Measurements from ENCODE around the gene FOXP1. TPM values are rescaled to one million over a fixed set of nuclear protein-coding genes. Genes with fewer than 3 reads are reported as not detected.

FOXP1 gene
- total RNA-seq, 1 donor: 195 TPM

GRCh38 chr3:71050166-71050537, 533.4 kb downstream of the FOXP1 start:
- no peaks in the 10 kb centered on the region for H3K9me3 ChIP-seq (ENCODE audit: low read depth, low read length)
- no peaks in the 10 kb centered on the region for H3K27me3 ChIP-seq (ENCODE audit: insufficient read depth, low read length)
- no peak for DNase-seq (ENCODE audit: insufficient read length, low spot score, missing footprints)
- peaks cover 47% of the 10 kb centered on the region for H3K4me1 ChIP-seq (ENCODE audit: insufficient read depth, low read length)
- peaks cover under 1% of the 10 kb centered on the region for H4K20me1 ChIP-seq (ENCODE audit: insufficient read depth, low read length)
- no peak overlapping the region for H3K4me3 ChIP-seq (ENCODE audit: insufficient read depth, low read length)
- TF ChIP-seq, protein P1, sequence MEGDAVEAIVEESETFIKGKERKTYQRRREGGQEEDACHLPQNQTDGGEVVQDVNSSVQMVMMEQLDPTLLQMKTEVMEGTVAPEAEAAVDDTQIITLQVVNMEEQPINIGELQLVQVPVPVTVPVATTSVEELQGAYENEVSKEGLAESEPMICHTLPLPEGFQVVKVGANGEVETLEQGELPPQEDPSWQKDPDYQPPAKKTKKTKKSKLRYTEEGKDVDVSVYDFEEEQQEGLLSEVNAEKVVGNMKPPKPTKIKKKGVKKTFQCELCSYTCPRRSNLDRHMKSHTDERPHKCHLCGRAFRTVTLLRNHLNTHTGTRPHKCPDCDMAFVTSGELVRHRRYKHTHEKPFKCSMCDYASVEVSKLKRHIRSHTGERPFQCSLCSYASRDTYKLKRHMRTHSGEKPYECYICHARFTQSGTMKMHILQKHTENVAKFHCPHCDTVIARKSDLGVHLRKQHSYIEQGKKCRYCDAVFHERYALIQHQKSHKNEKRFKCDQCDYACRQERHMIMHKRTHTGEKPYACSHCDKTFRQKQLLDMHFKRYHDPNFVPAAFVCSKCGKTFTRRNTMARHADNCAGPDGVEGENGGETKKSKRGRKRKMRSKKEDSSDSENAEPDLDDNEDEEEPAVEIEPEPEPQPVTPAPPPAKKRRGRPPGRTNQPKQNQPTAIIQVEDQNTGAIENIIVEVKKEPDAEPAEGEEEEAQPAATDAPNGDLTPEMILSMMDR (IDR thresholded peaks at IDR 0.05; ENCODE audit: extremely low read depth, low read depth, low read length): no peak
- peaks cover 79% of the 10 kb centered on the region for H3K36me3 ChIP-seq (ENCODE audit: insufficient read depth, low read length)
- H3K79me2 ChIP-seq (ENCODE audit: insufficient read depth, low read length): peaks cover 99% of the 10 kb centered on the region
- peak overlapping the region; percentile 87 for H3K27ac ChIP-seq (ENCODE audit: low read depth, low read length)
- peak overlapping the region; percentile 32 for H3K4me2 ChIP-seq (ENCODE audit: insufficient read depth, low read length)
- no peak overlapping the region for H2AFZ ChIP-seq (ENCODE audit: low read length)

DNA sequence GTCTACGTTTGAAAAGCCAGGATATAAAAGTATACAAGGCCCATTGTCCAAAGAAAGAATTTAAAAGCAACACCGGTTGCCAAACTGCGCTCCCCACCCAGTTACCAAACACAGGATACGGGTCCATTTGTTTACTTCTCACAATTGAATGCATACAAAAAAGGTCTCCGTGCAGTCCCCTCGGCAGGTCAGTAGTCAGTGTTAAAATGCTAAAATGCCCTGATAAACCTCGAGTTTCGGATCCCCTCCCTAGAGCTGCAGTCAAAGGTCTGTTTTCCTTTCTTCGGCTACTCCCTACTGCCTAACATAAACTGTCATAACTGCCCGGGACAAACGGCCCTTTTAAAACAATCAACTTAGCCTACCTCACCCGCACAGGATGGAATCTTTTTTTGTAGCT, 534.6 kb downstream of the FOXP1 start:
- H3K4me1 ChIP-seq (ENCODE audit: insufficient read depth, low read length): peaks cover 43% of the 10 kb centered on the region
- H3K27me3 ChIP-seq (ENCODE audit: insufficient read depth, low read length): no peaks in the 10 kb centered on the region
- DNase-seq (ENCODE audit: insufficient read length, low spot score, missing footprints): no peak
- no peak overlapping the region for H3K4me3 ChIP-seq (ENCODE audit: insufficient read depth, low read length)
- H3K4me2 ChIP-seq (ENCODE audit: insufficient read depth, low read length): no peak overlapping the region
- no peak overlapping the region for H2AFZ ChIP-seq (ENCODE audit: low read length)
- peaks cover 99% of the 10 kb centered on the region for H3K79me2 ChIP-seq (ENCODE audit: insufficient read depth, low read length)
- TF ChIP-seq, protein P1 (IDR thresholded peaks at IDR 0.05; ENCODE audit: extremely low read depth, low read depth, low read length): no peak
- peaks cover 3% of the 10 kb centered on the region for H4K20me1 ChIP-seq (ENCODE audit: insufficient read depth, low read length)
- peaks cover 91% of the 10 kb centered on the region for H3K36me3 ChIP-seq (ENCODE audit: insufficient read depth, low read length)
- H3K27ac ChIP-seq (ENCODE audit: low read depth, low read length): peak overlapping the region; percentile 87
- H3K9me3 ChIP-seq (ENCODE audit: low read depth, low read length): no peaks in the 10 kb centered on the region

DNA sequence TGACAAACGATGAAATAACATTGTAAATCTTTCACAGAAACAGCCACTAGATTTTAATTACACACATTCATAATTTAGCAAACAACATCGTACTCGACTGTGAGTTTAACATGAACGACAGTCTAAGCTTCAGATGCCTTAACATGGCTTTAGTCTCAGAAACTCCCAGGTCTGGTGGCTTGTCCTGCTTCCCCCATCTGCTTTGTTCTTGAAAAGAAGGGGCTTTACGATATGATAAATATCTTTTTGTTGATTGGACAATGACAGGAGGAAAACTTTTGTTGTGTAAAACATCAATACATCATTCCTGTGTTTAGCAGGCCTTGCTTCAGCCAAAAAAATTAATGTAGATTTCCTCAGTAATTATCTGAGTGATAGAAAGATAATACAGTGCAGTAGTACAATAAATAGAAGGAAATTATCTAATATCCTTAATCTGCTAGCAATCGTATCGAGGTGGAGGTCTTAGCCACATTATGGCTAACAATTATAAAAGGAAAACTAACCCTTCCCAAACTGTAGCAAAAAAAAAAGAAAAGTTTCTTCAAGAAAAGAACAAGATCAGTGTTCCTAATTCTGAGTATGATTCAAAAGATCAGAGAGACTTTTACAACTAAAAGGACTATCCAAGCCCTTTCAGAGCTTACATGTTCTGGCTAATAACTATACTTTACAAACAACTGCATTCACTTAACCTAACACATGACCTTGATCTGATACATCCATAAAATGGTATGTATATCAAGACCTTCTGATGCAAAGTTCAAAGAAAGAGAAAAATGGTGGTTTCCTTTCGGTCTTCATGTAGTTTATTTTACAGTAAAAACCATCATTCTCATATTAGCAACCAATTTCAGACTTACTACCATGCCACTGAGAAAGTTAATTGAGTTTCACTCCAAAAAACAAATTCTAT, 535.7 kb downstream of the FOXP1 start:
- peaks cover 3% of the 10 kb centered on the region for H4K20me1 ChIP-seq (ENCODE audit: insufficient read depth, low read length)
- H3K4me1 ChIP-seq (ENCODE audit: insufficient read depth, low read length): peaks cover 34% of the 10 kb centered on the region

GRCh38 chr3:71046791-71047190, 536.7 kb downstream of the FOXP1 start:
- Histone ChIP-seq H3K4me1 (ENCODE audit: insufficient read depth, low read length) (peaks cover 24% of the 10 kb centered on the region), H3K4me3 (ENCODE audit: insufficient read depth, low read length) (no peak overlapping the region), H4K20me1 (ENCODE audit: insufficient read depth, low read length) (peaks cover 3% of the 10 kb centered on the region), H3K27me3 (ENCODE audit: insufficient read depth, low read length) (no peaks in the 10 kb centered on the region), H3K79me2 (ENCODE audit: insufficient read depth, low read length) (peaks cover 99% of the 10 kb centered on the region), H3K9me3 (ENCODE audit: low read depth, low read length) (no peaks in the 10 kb centered on the region), H3K27ac (ENCODE audit: low read depth, low read length) (peak overlapping the region; percentile 2), H3K4me2 (ENCODE audit: insufficient read depth, low read length) (no peak overlapping the region), H2AFZ (ENCODE audit: low read length) (no peak overlapping the region), H3K36me3 (ENCODE audit: insufficient read depth, low read length) (peaks cover 93% of the 10 kb centered on the region)
- DNase-seq (ENCODE audit: insufficient read length, low spot score, missing footprints): no peak
- TF ChIP-seq, protein P1 (IDR thresholded peaks at IDR 0.05; ENCODE audit: extremely low read depth, low read depth, low read length): no peak

More for the DNA sequence above, 535.7 kb downstream of the FOXP1 start:
- Histone ChIP-seq H3K27me3 (ENCODE audit: insufficient read depth, low read length) (no peaks in the 10 kb centered on the region), H2AFZ (ENCODE audit: low read length) (no peak overlapping the region), H3K4me2 (ENCODE audit: insufficient read depth, low read length) (no peak overlapping the region), H3K4me3 (ENCODE audit: insufficient read depth, low read length) (no peak overlapping the region), H3K79me2 (ENCODE audit: insufficient read depth, low read length) (peaks cover 99% of the 10 kb centered on the region), H3K9me3 (ENCODE audit: low read depth, low read length) (no peaks in the 10 kb centered on the region), H3K36me3 (ENCODE audit: insufficient read depth, low read length) (peaks cover 93% of the 10 kb centered on the region), H3K27ac (ENCODE audit: low read depth, low read length) (peak overlapping the region; percentile 29)
- TF ChIP-seq, protein P1 (IDR thresholded peaks at IDR 0.05; ENCODE audit: extremely low read depth, low read depth, low read length): no peak
- no peak for DNase-seq (ENCODE audit: insufficient read length, low spot score, missing footprints)
